Measurements from ENCODE around the gene VEGFC.
A peak's percentile ranks its signal among the peaks of the same experiment; 100 is the strongest.

The VEGFC gene

DNA sequence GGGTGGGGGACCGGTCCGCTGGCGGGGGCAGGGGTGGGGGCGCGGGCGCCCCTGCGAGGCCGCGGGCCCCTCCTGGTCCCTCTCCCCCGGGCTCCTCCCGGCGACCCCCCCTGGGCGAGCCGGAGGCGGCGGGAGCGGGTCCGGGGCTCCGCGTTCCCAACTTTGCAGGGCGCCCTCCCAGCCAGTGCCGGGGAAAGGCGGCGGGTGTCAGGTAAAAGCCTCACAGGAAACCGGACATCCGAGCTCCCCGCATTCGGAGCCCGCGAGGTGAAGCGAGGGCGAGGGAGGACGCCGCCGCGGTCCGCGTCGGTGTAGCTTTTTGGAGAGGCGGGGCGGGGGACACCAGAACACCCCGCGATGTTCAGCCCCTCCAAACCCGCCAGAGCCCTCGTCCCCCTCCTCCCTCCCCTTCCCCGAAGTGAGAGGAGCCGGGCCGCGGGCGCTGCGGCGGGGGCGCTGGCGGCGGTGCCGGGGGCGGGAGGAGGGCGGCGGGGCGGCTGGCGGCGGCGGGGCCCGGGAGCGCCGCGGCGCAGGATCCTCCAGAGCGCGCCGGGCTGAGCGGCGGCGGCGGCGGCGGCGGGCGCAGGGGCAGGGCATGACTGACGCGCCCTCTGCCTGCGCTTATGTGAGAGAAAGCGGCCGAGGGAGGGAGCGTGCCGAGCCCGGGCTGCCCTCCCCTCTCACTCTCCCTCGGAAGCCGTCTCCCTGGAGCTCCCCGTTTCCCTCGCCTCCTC is at the start of gene VEGFC:
Gene VEGFC, minus strand, starts transcription at position 597 of the 734 bp plus-strand sequence. CDS start 611 bp downstream, outside the sequence.
- DNase-seq, result peak; percentile 60

DNA sequence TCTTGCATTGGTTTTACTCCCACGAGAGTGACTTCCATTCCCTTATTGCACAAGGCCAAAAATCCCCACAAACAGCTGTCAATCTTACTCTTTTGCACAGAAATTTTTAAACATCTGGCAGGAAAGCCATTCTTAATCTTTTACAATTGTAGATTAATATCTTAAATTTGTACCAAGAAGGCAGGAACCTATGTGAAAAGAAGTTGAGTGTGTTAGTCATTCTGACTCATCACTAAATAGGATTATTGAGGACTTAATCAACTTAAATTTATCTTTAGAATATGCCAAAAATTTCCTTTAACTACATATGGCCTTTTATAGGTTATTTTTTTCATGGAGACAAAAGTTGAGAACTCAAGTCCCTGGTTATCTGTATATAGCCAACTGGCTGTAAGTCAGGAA is 49.0 kb upstream of the VEGFC start:
- no peak for DNase-seq

- no peak for DNase-seq
Measured at GRCh38 chr4:176840166-176840565, 47.4 kb upstream of the VEGFC start.

- no peak for DNase-seq
Measured at GRCh38 chr4:176839656-176840055, 46.9 kb upstream of the VEGFC start.

DNA sequence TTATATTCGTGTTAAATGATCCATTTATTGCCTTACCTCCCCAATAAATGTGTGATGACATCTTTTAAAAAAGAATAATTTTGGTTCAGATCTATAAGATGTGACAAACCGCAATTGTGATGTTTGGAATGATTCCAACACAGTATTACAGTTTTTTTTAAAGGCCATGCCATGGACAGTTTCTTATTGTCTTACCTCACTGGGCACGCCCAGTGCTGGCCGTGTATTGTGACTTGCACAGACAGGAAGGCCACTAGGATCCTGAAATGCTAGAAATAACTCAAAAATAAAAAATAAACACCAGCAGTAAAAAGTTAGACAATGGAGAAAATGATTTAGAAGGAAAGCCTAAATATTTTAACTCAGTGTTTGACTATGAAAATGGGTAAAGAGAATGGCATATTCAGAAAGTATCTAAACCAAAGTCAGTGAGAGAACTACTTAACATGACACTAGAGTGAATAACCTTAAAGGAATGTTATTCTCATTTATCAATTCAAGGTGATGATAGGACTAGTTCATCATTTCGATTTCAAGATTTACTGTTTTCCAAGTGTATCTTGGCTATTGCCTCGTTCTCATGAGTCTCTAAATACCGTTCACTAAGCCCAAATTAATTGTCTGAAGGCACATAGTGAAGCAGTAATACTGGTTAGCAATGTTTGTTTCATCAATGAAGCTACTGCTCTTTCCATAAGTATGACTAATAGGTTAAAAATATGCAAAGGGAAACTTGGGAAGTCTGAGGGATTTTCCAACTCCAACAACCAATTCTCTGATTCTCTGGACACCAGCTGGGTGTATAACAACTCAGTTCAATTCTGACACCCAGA is 46.1 kb upstream of the VEGFC start:
- DNase-seq, result no peak

DNA sequence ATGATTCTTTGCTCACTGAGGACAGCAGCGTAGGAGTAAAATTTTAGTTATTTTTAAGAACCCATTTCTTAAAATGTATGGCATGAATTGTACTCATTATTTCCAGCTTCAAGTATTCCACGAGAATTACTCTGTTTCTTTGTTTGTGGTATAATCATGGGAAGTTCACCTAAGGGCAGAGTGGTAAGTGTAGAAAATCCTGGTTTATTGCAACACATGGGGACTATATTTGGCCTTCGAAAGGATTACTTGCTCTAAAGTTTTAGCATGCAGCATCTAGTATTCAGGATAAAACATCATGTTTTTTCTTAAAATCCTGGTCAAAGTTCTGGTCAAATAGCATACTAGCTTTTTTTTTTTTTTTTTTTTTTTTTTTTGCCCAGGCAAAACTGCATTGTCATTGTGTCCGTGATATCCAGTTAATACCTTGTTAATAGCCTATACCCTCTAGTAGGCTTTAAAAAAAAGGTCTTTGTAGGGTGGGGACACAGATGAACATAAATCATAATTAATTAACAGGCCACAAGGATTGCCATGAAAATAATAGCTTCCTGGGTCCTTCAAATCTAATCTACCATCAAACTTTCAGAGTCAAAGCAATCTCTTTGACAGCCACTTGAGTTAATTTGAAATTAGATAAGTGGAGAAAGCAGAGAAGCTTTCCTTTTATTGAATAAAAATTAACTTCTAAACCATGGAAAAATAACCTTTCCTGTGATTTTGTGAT is 44.6 kb upstream of the VEGFC start:
- DNase-seq, result no peak

DNA sequence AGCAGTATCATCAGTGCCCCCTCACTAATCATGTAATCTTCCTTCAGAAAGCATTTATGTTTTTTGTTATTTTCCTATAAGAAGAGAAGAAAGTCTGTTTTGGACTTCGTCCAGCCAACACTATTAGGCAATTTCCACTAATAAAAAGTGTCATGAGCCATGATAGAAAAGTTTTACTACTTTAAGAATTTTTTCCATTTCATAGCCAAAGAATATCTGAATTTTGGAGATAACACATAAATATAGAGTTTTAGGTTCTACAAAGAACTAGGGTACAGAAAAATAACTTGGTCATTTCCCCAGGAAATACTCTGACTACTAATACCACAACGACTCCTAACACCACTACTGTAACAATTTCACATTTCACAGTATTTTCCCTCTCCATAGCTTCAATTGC is 41.8 kb upstream of the VEGFC start:
- DNase-seq, result no peak

- no peak for DNase-seq
Measured at GRCh38 chr4:176833400-176834175, 40.9 kb upstream of the VEGFC start.

- DNase-seq, result no peak
Measured at GRCh38 chr4:176830971-176831370, 38.2 kb upstream of the VEGFC start.

DNA sequence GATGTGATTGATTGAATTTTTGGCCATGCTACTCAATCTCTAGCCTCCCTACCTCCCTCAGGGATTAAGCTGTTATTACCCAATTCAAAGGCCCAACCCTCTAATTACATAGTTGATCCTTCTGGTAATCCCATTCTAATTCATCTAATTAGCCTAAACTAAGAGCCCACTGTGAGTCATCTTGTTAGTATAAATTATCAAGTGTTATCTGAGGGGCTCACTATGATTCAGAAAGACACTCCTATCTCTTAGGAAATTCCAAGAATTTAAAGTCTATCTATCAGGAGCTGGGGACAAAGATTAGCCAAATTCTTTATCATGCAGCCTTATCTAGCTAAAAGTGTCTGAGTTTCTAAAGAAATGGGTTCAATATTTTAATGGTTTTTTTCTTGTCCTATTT is 32.9 kb upstream of the VEGFC start:
- DNase-seq, result no peak

DNA sequence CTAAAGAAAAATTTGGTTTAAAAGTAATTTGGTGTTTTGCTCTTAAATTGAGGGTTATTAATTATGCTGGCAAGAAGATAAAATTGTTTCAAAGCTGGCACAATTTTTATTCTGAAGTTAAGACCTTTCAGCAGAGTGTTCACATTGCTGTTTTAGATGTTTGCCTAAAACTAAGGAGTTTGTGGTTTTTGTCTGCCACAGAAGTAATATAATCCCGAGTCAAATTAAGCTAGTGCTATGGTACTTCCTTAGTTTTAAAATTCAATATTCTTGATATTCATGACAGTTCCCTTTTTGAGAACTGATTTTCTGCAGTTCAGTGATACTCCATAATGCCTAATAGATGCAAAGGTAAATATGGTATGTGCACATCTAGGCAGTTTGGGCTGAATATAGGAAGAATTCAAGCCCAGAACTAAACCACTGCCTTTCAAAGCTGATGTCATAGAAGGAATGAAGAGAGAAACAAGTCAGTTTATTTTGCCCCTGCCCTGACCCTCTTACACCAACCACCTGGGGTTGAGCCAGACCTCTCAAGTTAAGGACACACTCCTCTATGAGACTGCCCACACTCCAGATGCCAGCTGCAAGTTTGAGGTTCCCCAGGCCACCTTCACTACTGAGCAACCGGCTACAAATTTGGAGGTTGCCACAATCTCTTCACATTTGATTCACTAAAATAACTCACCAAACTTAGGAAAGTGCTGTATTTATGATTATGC is 32.1 kb upstream of the VEGFC start:
- no peak for DNase-seq

DNA sequence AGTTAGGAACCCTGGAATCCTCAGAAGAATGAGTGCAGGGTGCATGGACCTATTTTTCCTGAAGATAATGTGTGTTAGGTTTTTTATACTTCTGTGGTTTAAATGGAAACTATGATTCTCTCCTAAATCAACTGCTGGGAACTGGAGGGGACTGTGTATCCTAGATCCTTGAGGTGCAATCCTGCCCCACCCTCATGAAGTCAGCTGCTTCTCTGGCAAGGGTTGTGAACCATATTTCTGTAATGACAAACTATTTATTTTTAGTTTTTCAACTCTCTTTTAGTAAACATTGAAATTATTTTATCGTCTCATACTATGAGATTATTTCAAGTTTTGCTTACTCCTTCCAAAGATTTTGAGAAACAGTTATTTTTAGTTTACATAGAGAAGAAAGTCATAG is 25.8 kb upstream of the VEGFC start:
- DNase-seq, result no peak

- DNase-seq, result no peak
Measured at GRCh38 chr4:176817204-176817603, 24.5 kb upstream of the VEGFC start.

GRCh38 chr4:176814770-176815169 is 22.0 kb upstream of the VEGFC start:
- no peak for DNase-seq

DNA sequence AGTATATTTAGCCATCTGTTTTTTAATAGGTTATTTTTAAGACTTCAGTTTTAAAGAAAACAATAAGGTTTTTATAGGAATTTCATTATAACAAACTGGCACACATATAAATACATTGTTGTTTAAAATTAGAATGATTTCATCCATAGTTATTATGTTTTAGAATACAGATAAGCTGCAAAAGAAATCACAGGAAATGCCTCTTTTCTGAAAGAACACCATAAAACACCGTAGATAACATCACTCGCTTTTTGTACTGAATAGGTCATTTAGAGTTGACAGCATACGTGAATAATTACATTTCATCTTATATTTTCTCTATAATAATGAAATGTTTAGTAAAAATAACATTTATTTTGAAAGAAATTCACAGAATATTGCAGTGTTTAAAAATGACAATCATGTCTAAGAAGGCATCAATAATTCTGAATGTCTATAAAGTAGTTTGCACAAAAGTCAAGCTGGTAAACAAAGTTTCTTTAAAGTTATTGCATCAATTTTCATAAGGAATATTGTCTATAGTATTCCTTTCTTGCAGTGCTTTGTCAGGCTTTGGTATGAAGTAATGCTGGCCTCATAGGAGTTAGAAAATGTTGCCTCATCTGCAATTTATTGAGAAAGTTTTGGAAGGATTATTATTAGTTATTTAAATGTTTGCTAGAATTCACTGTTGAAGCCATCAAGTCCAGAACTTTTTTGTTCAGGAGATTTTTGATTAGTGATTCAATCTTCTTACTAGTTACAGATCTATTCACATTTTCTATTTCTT is 17.9 kb upstream of the VEGFC start:
- no peak for DNase-seq

DNA sequence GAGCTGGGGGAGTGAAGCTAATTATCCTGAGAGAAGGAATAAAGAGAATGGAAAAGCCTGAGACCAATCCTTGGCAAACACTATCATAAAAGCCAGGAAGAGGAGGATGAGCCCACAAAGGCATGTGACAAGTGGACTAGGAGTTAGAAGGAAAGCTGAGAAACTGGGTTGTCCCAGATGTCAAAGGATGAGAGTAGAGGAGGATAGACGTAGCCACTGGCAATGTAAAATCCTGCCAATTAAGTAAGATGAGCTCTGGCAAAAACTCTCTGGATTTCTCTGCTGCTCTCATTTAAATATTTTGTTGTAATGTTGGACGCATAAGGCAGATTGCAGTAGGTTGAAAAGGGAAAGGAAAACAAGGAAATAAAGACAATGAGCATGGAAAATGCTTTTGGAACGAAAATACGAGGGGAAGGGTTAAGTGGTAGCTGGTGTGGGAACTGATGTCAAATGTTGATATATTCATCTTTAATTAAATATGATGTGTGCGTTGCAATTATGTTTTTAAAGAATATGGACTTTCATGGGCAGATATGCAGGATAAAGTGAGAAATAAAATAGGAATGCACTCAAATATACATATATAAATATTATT is 14.2 kb upstream of the VEGFC start:
- no peak for DNase-seq

- no peak for DNase-seq
Measured at GRCh38 chr4:176805155-176805554, 12.4 kb upstream of the VEGFC start.

GRCh38 chr4:176800891-176801534 is 8.3 kb upstream of the VEGFC start:
- no peak for DNase-seq

DNA sequence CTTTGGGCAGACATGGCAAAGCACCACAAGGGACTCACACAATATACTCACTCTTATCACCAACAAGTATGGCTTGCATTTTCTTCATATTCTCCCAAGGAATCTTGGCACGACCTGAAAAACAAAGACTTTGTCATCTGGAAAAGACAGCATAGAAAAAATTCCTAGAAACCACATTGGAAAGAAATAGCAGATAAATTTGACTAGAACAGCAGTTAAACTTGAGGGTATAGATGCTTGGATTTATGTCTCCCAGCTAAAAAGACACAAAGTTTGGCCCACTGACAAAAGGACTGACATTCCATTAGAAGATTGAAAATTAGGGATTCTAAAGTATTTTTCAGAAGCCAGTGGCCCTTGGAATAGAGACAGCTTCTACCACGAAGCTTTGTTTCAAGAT is 6.9 kb upstream of the VEGFC start:
- no peak for DNase-seq

DNA sequence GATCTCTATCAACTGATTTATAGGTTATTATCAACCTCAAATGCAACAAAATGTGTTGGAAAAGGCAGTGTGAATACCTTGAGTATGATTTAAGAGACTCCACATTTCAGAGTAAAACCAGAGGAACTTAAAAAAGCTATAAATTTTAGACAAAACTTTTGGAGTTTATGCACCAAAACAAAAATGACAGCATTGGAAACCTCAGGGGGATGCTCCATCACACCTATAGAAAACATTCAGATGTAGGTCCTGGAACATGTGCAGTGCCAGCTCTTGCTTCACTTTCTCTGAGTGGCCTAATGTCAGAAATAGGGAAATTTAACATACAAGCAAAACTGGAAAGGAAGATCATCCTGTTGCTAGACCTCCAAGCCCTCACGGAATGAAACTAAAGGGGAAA is 5.8 kb upstream of the VEGFC start:
- no peak for DNase-seq

All from activated CD8-positive, alpha-beta memory T cell treated with anti-CD3 and anti-CD28 coated beads, Interleukin-2, amount 50 U/mL, for 48 hours (primary cell).